Dermis microvascular lymphatic vessel endothelial cell (primary cell): ENCODE results near the gene SLC7A11. TPM values are rescaled to one million over a fixed set of nuclear protein-coding genes. Genes with fewer than 3 reads are reported as not detected.

Experiments
- DNase-seq, 2 donors: peaks; one replicate each; pipeline versions ENCODE4 v3.0.0 to v3.0.0-alpha.2; 2010; ENCODE audit warnings: low read depth in 2 of 2
- total RNA-seq: library from RNA; depleted of rRNA; stranded (reverse); fragments of >200 nt; gene quantifications from 2 replicates; pipeline ENCODE4 v1.2.1, GENCODE V29; 2014

SLC7A11 gene
- 6.4 and 17.3 TPM in 2 replicates for total RNA-seq

- peak; percentile 96 to 100 for DNase-seq
Observed at GRCh38 chr4:138242076-138242833, at the start of gene SLC7A11. TSS of gene SLC7A11 (minus strand) at chr4:138242349. CDS start at chr4:138242069, 280 bp downstream.

GRCh38 chr4:138291431-138291830, 49.3 kb upstream of the SLC7A11 start:
- no peak for DNase-seq

- no peak for DNase-seq
Observed at GRCh38 chr4:138290805-138291204, 48.7 kb upstream of the SLC7A11 start.

GRCh38 chr4:138279286-138279685, 37.1 kb upstream of the SLC7A11 start:
- no peak for DNase-seq

GRCh38 chr4:138277133-138277532, 35.0 kb upstream of the SLC7A11 start:
- no peak for DNase-seq

- DNase-seq, result peak in 1 of 2 donors; percentile 86
Observed at GRCh38 chr4:138275963-138276621, 33.9 kb upstream of the SLC7A11 start.

- peak in 1 of 2 donors; percentile 31 for DNase-seq
Observed at GRCh38 chr4:138275216-138275615, 33.1 kb upstream of the SLC7A11 start.

- DNase-seq, result no peak
Observed at GRCh38 chr4:138269175-138269574, 27.0 kb upstream of the SLC7A11 start.

GRCh38 chr4:138267835-138268234, 25.7 kb upstream of the SLC7A11 start:
- no peak for DNase-seq

- no peak for DNase-seq
Observed at GRCh38 chr4:138266948-138267347, 24.8 kb upstream of the SLC7A11 start.

GRCh38 chr4:138263247-138263816, 21.2 kb upstream of the SLC7A11 start:
- no peak for DNase-seq

GRCh38 chr4:138262469-138262868, 20.3 kb upstream of the SLC7A11 start:
- DNase-seq, result no peak

GRCh38 chr4:138262030-138262429, 19.9 kb upstream of the SLC7A11 start:
- DNase-seq, result no peak

GRCh38 chr4:138259824-138260223, 17.7 kb upstream of the SLC7A11 start:
- peak in 1 of 2 donors; percentile 52 for DNase-seq

GRCh38 chr4:138259271-138259670, 17.1 kb upstream of the SLC7A11 start:
- no peak for DNase-seq

GRCh38 chr4:138256608-138257007, 14.5 kb upstream of the SLC7A11 start:
- no peak for DNase-seq

- no peak for DNase-seq
Observed at GRCh38 chr4:138255917-138256597, 13.9 kb upstream of the SLC7A11 start.

GRCh38 chr4:138252551-138252950, 10.4 kb upstream of the SLC7A11 start:
- DNase-seq, result no peak

GRCh38 chr4:138251938-138252337, 9.8 kb upstream of the SLC7A11 start:
- no peak for DNase-seq

GRCh38 chr4:138249132-138249531, 7.0 kb upstream of the SLC7A11 start:
- DNase-seq, result no peak

GRCh38 chr4:138248058-138248457, 5.9 kb upstream of the SLC7A11 start:
- no peak for DNase-seq

- DNase-seq, result no peak
Observed at GRCh38 chr4:138247643-138248042, 5.5 kb upstream of the SLC7A11 start.
